T-cell (primary cell): ENCODE measurements around the gene FANCD2. TPM values are rescaled to one million over a fixed set of nuclear protein-coding genes. Genes with fewer than 3 reads are reported as not detected.
A peak's percentile ranks its signal among the peaks of the same experiment; 100 is the strongest.

Experiments
- ATAC-seq, 4 experiments: fragments of 200-7000 bp in 3 of 4; fragments of 150-1000 bp in 1 of 4; cut with Tn5 transposase; replicated peaks in 1 of 4; 1 replicate in 3 of 4; 2 replicates in 1 of 4; pipeline ENCODE4 v1.10.0; 2021; ENCODE audit warnings: moderate library complexity in 3 of 4, mild to moderate bottlenecking in 2 of 4, moderate number of reproducible peaks in 1 of 4
- CTCF ChIA-PET, 2 donors: fragments of 300-600 bp; sonication (Branson Sonifier 250); formaldehyde crosslinking; loops; one replicate each; lab custom pipeline; 2022; ENCODE audit warnings: antibody characterized with exemption in 2 of 2; lab: Charles Lee
- POLR2A ChIA-PET, 2 donors: fragments of 300-600 bp; sonication (Branson Sonifier 250); formaldehyde crosslinking; loops; one replicate each; lab custom pipeline; 2022; ENCODE audit warnings: antibody characterized with exemption in 2 of 2; lab: Charles Lee
- DNase-seq, 35 experiments: peaks; one replicate each; pipeline versions ENCODE4 v3.0.0 to v3.0.0-alpha.2; 2013 to 2023
- H3K27ac ChIP-seq: one replicate; pipeline ENCODE4 v1.5.1; 2013; ENCODE audit warnings: low read length
- H3K27me3 ChIP-seq, 2 experiments: replicated peaks in 1 of 2; 1 replicate in 1 of 2; 2 replicates in 1 of 2; pipeline versions ENCODE4 v1.6.1 to v1.7.0; 2013; ENCODE audit warnings: low read length in 1 of 2, mixed read lengths in 1 of 2; ENCODE audit not compliant: control insufficient read depth in 2 of 2, insufficient read depth in 2 of 2; ENCODE audit errors: extremely low read depth in 1 of 2
- H3K36me3 ChIP-seq, 2 donors: 1 replicate in 1 of 2; 2 replicates in 1 of 2; pipeline versions ENCODE4 v1.6.1 to v1.7.0; 2013; ENCODE audit warnings: low read length in 1 of 2; ENCODE audit not compliant: control insufficient read depth in 2 of 2, insufficient read depth in 1 of 2; ENCODE audit errors: extremely low read depth in 1 of 2
- H3K4me1 ChIP-seq, 2 experiments: 1 replicate in 1 of 2; 2 replicates in 1 of 2; pipeline versions ENCODE4 v1.6.1 to v1.7.0; 2013; ENCODE audit warnings: low read length in 2 of 2, mixed read lengths in 1 of 2; ENCODE audit not compliant: insufficient read depth in 2 of 2, control insufficient read depth in 1 of 2; ENCODE audit errors: extremely low read depth in 1 of 2
- H3K4me3 ChIP-seq, 2 donors: 1 replicate in 1 of 2; 2 replicates in 1 of 2; pipeline versions ENCODE4 v1.5.1 to v1.7.0; 2013; ENCODE audit warnings: mild to moderate bottlenecking in 2 of 2, low read length in 1 of 2, moderate library complexity in 1 of 2; ENCODE audit not compliant: control insufficient read depth in 1 of 2; ENCODE audit errors: extremely low read depth in 1 of 2
- H3K9me3 ChIP-seq: 2 replicates; pipeline ENCODE4 v1.7.0; 2013
- H3K27ac Mint-ChIP-seq, 2 donors: one replicate each; pipeline ENCODE4 v1.8.0; 2020 to 2021; ENCODE audit warnings: mild to moderate bottlenecking in 2 of 2, mixed read lengths in 2 of 2
- H3K27me3 Mint-ChIP-seq, 2 donors: one replicate each; pipeline ENCODE4 v1.8.0; 2021 to 2022; ENCODE audit warnings: mixed read lengths in 2 of 2
- H3K36me3 Mint-ChIP-seq: one replicate; pipeline ENCODE4 v1.8.0; 2021; ENCODE audit warnings: mixed read lengths
- H3K4me1 Mint-ChIP-seq, 3 donors: one replicate each; pipeline ENCODE4 v1.8.0; 2020 to 2022; ENCODE audit warnings: mixed read lengths in 3 of 3, mild to moderate bottlenecking in 1 of 3
- H3K4me3 Mint-ChIP-seq, 3 donors: one replicate each; pipeline ENCODE4 v1.8.0; 2020 to 2022; ENCODE audit warnings: mild to moderate bottlenecking in 3 of 3, mixed read lengths in 3 of 3, moderate library complexity in 3 of 3
- H3K9me3 Mint-ChIP-seq, 3 donors: one replicate each; pipeline ENCODE4 v1.8.0; 2020 to 2022; ENCODE audit warnings: mixed read lengths in 3 of 3
- WGBS: methylation state at CpG from one replicate; pipeline ENCODE4 v1.1.5; 2013; ENCODE audit warnings: missing lambda C conversion rate; ENCODE audit not compliant: insufficient coverage; 5-methylcytosine and 5-hydroxymethylcytosine counted together
- total RNA-seq, 35 experiments: library from RNA in 6 of 35; stranded (reverse) in 6 of 35; fragments of 120-200 nt in 1 of 35; gene quantifications; one replicate each; pipeline versions ENCODE4 v1.2.1 to v1.2.4 and lab custom pipeline; 2013 to 2026

FANCD2 gene
- total RNA-seq, 5 donors from 2014 or later (not counting 1 experiment from before 2014, with no cell fraction given) = 15.4 to 22.5 (median 18.2) TPM

DNA sequence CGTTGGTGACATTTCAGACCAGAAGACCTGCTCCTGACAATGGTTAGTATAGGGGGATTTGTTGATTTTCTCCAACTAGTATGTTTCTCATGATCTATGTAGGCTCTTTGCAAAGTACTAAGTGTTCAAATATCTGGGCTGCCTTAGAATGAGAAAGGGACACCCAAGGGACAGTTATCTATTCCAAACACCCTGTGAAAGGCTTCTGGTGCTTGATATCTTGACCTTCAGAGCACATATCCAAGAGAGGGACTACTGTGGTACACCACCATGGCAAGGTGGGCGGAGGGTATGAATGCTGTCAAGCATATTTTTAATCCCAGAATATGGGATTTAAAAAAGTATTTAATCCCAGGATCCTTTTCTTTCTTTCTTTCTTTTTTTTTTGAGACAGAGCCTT is 80.7 kb downstream of the FANCD2 start:
- ATAC-seq (no peak), DNase-seq (no peak)
- no peaks in the 10 kb centered on the region for H3K27me3 ChIP-seq
- CTCF ChIA-PET = no interaction called here
- Mint-ChIP-seq H3K27me3 (no peaks in the 10 kb centered on the region), H3K4me1 (no peaks in the 10 kb centered on the region), H3K27ac (no peak overlapping the region), H3K9me3 (no peaks in the 10 kb centered on the region), H3K36me3 (no peaks in the 10 kb centered on the region), H3K4me3 (no peak overlapping the region)
- H3K27ac ChIP-seq = no peak overlapping the region
- no peaks in the 10 kb centered on the region for H3K9me3 ChIP-seq
- H3K4me3 ChIP-seq = no peak overlapping the region
- H3K36me3 ChIP-seq = no peaks in the 10 kb centered on the region
- H3K4me1 ChIP-seq = no peaks in the 10 kb centered on the region
- POLR2A ChIA-PET = no interaction called here
- WGBS = no CpG with 5 or more reads among the region's 2 CpGs

DNA sequence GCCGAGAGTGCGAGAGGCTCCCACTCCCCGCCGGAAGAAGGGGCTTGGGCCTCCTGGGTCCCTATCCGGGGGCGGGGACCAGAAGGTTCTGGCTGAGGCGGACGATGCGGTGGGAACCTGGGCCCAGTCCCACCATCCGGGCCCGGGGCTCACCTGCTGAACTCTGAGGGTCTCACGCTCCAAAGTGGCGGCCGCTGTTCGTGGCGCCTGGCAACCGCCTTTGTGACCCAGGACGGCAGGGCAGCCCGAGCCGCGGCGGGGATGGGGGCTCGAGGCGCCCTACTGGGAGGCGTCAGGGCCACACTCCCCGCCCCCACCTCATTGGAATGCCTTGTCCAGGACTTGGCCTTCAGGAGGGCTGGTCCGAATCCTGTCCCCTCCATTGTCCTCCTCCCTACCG is 81.9 kb downstream of the FANCD2 start, which contains the start of gene FANCD2OS:
Gene FANCD2OS (minus strand): TSS at position 165 of the 400 bp plus-strand sequence. CDS start 3,481 bp downstream, outside the sequence.
- Histone ChIP-seq H3K9me3 (no peaks in the 10 kb centered on the region), H3K4me1 (no peaks in the 10 kb centered on the region), H3K27me3 (no peaks in the 10 kb centered on the region), H3K4me3 (no peak within 1 kb of the TSS), H3K36me3 (no peaks in the 10 kb centered on the region), H3K27ac (no peak within 1 kb of the TSS)
- no peak within 1 kb of the TSS for H3K4me3 Mint-ChIP-seq
- WGBS = 96% methylated on average over 26 of the region's 28 CpGs
- no peak for ATAC-seq
- CTCF ChIA-PET = no interaction called here
- H3K9me3 Mint-ChIP-seq = no peaks in the 10 kb centered on the region
- H3K4me1 Mint-ChIP-seq = no peaks in the 10 kb centered on the region
- no peaks in the 10 kb centered on the region for H3K27me3 Mint-ChIP-seq
- no peak for DNase-seq
- H3K36me3 Mint-ChIP-seq = no peaks in the 10 kb centered on the region
- H3K27ac Mint-ChIP-seq = no peak within 1 kb of the TSS
- POLR2A ChIA-PET = no interaction called here

- peaks cover 7% of the 10 kb centered on the region for H3K36me3 Mint-ChIP-seq
- DNase-seq = peak; percentile 82 to 97 (median 92)
- Histone ChIP-seq H3K4me1 (peaks cover 13 to 32% of the 10 kb centered on the region in 2 experiments), H3K27ac (peak within 1 kb of the TSS; percentile 56), H3K36me3 (peaks cover 0 to 10% of the 10 kb centered on the region in 2 donors), H3K9me3 (no peaks in the 10 kb centered on the region), H3K4me3 (peak within 1 kb of the TSS; percentile 74 to 90), H3K27me3 (no peaks in the 10 kb centered on the region)
- 0% methylated on average over 37 of the region's 54 CpGs for WGBS
- H3K9me3 Mint-ChIP-seq = no peaks in the 10 kb centered on the region
- ChIA-PET CTCF (interaction anchor here (0.6 to 2.0 kb wide), 6 partner anchors 146 to 608 kb away, joined by 3 to 5 read pairs (median 4); no protein-coding TSS in a partner anchor), POLR2A (interaction anchor here (0.6 to 0.7 kb wide), 10 partner anchors 13 to 753 kb away, joined by 3 to 10 read pairs (median 6); partner anchors contain the start of gene SEC13 (in 1 of the 2))
- H3K27ac Mint-ChIP-seq = peak within 1 kb of the TSS; percentile 97 to 99
- peak; percentile 98 to 99 (median 98) for ATAC-seq
- no peaks in the 10 kb centered on the region for H3K27me3 Mint-ChIP-seq
- H3K4me1 Mint-ChIP-seq = peaks cover 38 to 45% (median 44%) of the 10 kb centered on the region in 3 donors
- H3K4me3 Mint-ChIP-seq = peak within 1 kb of the TSS; percentile 99
These were observed 89.3 kb downstream of the FANCD2 start, which contains the start of gene BRK1 for GRCh38 chr3:10115326-10116137. Gene BRK1, plus strand, starts transcription at chr3:10115675. Its CDS starts 27 bp downstream, at chr3:10115702.

DNA sequence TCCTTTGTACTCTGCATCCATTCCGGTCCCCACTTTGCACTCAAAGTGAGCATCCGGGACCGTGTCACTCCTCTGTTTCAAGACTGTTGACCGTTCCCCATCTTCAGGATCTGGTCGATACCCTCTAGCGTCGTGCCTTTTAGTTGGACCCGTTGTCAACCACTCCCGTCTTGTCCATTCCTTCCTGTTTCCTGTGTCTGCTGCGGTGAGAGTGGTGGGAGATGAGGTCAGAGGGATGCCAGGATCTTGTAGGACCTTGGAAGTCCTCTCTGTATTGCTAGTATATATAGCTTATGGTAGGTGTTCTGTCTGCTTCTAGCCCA is 89.9 kb downstream of the FANCD2 start:
- peak overlapping the region; percentile 74 to 90 for H3K4me3 ChIP-seq
- CTCF ChIA-PET = interaction anchor here in 1 of 2 donors (0.6 to 2.0 kb wide), 2 partner anchors 147 to 161 kb away, joined by 3 to 4 read pairs; no protein-coding TSS in a partner anchor
- Mint-ChIP-seq H3K4me1 (peaks cover 44 to 51% (median 50%) of the 10 kb centered on the region in 3 donors), H3K27me3 (no peaks in the 10 kb centered on the region), H3K36me3 (peaks cover 11% of the 10 kb centered on the region), H3K4me3 (peak overlapping the region; percentile 99), H3K27ac (peak overlapping the region; percentile 97 to 99), H3K9me3 (no peaks in the 10 kb centered on the region)
- peaks cover 0 to 14% of the 10 kb centered on the region in 2 donors for H3K36me3 ChIP-seq
- no peaks in the 10 kb centered on the region for H3K27me3 ChIP-seq
- peak overlapping the region; percentile 56 for H3K27ac ChIP-seq
- H3K4me1 ChIP-seq = peaks cover 13 to 32% of the 10 kb centered on the region in 2 experiments
- no peaks in the 10 kb centered on the region for H3K9me3 ChIP-seq
- peak in 1 of 35 experiments; percentile 6 for DNase-seq
- POLR2A ChIA-PET = no interaction called here
- 0% methylated on average over 5 of the region's 10 CpGs for WGBS
- no peak for ATAC-seq

DNA sequence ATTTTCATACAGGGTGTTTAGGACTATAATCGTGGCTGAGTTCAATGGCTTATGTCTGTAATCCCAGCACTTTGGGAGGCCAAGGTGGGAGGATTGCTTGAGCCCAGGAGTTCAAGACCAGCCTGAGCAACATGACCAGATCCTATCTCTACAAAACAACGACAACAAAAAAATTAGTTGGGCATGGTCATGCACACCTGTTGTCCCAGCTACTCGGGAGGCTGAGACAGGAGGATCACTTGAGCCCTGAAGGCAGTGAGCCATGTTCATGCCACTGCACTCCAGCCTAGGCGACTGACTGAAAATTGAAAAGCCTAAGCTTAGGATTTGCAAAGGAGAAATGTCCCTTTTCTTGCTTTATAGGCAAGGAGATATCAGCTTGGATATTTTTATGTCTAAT is 90.7 kb downstream of the FANCD2 start:
- no peaks in the 10 kb centered on the region for H3K27me3 ChIP-seq
- peaks cover 14% of the 10 kb centered on the region for H3K36me3 Mint-ChIP-seq
- H3K27ac Mint-ChIP-seq = no peak overlapping the region
- H3K36me3 ChIP-seq = peaks cover under 1 to 16% of the 10 kb centered on the region in 2 donors
- peaks cover 13 to 32% of the 10 kb centered on the region in 2 experiments for H3K4me1 ChIP-seq
- H3K9me3 ChIP-seq = no peaks in the 10 kb centered on the region
- CTCF ChIA-PET = interaction anchor here in 1 of 2 donors (2.0 kb wide), 1 partner anchor 146 kb away, joined by 4 read pairs; no protein-coding TSS in a partner anchor
- POLR2A ChIA-PET = interaction anchor here in 1 of 2 donors (0.6 kb wide), 3 partner anchors 12 to 50 kb away, joined by 4 to 6 read pairs (median 6); no protein-coding TSS in a partner anchor
- peaks cover 47 to 54% (median 53%) of the 10 kb centered on the region in 3 donors for H3K4me1 Mint-ChIP-seq
- H3K27ac ChIP-seq = no peak overlapping the region
- no peak for DNase-seq
- no peak for ATAC-seq
- 100% methylated on average over 1 of the region's 4 CpGs for WGBS
- H3K4me3 Mint-ChIP-seq = peak overlapping the region; percentile 99
- H3K9me3 Mint-ChIP-seq = no peaks in the 10 kb centered on the region
- H3K4me3 ChIP-seq = no peak overlapping the region
- no peaks in the 10 kb centered on the region for H3K27me3 Mint-ChIP-seq

- ATAC-seq (no peak), DNase-seq (no peak)
- peaks cover 56 to 65% (median 64%) of the 10 kb centered on the region in 3 donors for H3K4me1 Mint-ChIP-seq
- no peaks in the 10 kb centered on the region for H3K27me3 Mint-ChIP-seq
- ChIA-PET POLR2A (no interaction called here), CTCF (interaction anchor here in 1 of 2 donors (0.7 kb wide), 1 partner anchor 104 kb away, joined by 3 read pairs; no protein-coding TSS in a partner anchor)
- Histone ChIP-seq H3K27ac (no peak overlapping the region), H3K9me3 (no peaks in the 10 kb centered on the region), H3K36me3 (peaks cover 5 to 18% of the 10 kb centered on the region in 2 donors), H3K27me3 (no peaks in the 10 kb centered on the region), H3K4me3 (no peak overlapping the region), H3K4me1 (peaks cover 13 to 33% of the 10 kb centered on the region in 2 experiments)
- no CpG with 5 or more reads among the region's 4 CpGs for WGBS
- H3K9me3 Mint-ChIP-seq = no peaks in the 10 kb centered on the region
- no peak overlapping the region for H3K4me3 Mint-ChIP-seq
- no peak overlapping the region for H3K27ac Mint-ChIP-seq
- H3K36me3 Mint-ChIP-seq = peaks cover 19% of the 10 kb centered on the region
These were observed 93.1 kb downstream of the FANCD2 start for GRCh38 chr3:10119376-10119775.
